Trophoblast cell (in vitro differentiated cells and primary cell): ENCODE measurements around the gene EP400.
A peak's percentile ranks its signal among the peaks of the same experiment; 100 is the strongest.
"Not testable (repeated sequence)": the region's sequence is repeated elsewhere in the genome, so short reads cannot be mapped to it uniquely, and the experiment has no call there.

Source experiments
- DNase-seq, 2 donors: peaks; one replicate each; pipeline ENCODE4 v3.0.0-alpha.2; 2016
- H2AFZ ChIP-seq: 2 replicates; pipeline ENCODE4 v1.6.1; 2013; ENCODE audit warnings: low read length, moderate library complexity, mild to moderate bottlenecking; ENCODE audit not compliant: insufficient read depth, poor library complexity
- H2AK5ac ChIP-seq: 2 replicates; pipeline ENCODE4 v1.6.1; 2013; ENCODE audit warnings: mild to moderate bottlenecking, low read length
- H2BK120ac ChIP-seq: 2 replicates; pipeline ENCODE4 v1.6.1; 2013; ENCODE audit warnings: low read length, mild to moderate bottlenecking, moderate library complexity; ENCODE audit not compliant: insufficient read depth, poor library complexity
- H2BK12ac ChIP-seq: 2 replicates; pipeline ENCODE4 v1.6.1; 2013; ENCODE audit warnings: mild to moderate bottlenecking, low read length, moderate library complexity
- H2BK5ac ChIP-seq: 2 replicates; pipeline ENCODE4 v1.6.1; 2013; ENCODE audit warnings: low read length, low read depth, moderate library complexity, mild to moderate bottlenecking; ENCODE audit not compliant: poor library complexity
- H3K14ac ChIP-seq: 2 replicates; pipeline ENCODE4 v1.6.1; 2013; ENCODE audit warnings: mild to moderate bottlenecking, low read length
- H3K18ac ChIP-seq: 2 replicates; pipeline ENCODE4 v1.6.1; 2013; ENCODE audit warnings: mild to moderate bottlenecking, low read length
- H3K23ac ChIP-seq: 2 replicates; pipeline ENCODE4 v1.6.1; 2013; ENCODE audit warnings: low read length
- H3K27ac ChIP-seq: 2 replicates; pipeline ENCODE4 v1.5.1; 2013; ENCODE audit warnings: low read depth, mild to moderate bottlenecking, inconsistent platforms, low read length, moderate library complexity
- H3K27me3 ChIP-seq: 2 replicates; pipeline ENCODE4 v1.6.1; 2013; ENCODE audit warnings: inconsistent platforms, mild to moderate bottlenecking, low read length, moderate library complexity; ENCODE audit not compliant: insufficient read depth
- H3K36me3 ChIP-seq, 2 experiments: 1 replicate in 1 of 2; 2 replicates in 1 of 2; pipeline ENCODE4 v1.6.1; 2013; ENCODE audit warnings: low read length in 2 of 2, mild to moderate bottlenecking in 2 of 2, moderate library complexity in 1 of 2; ENCODE audit not compliant: insufficient read depth in 2 of 2, control insufficient read depth in 1 of 2
- H3K4ac ChIP-seq: 2 replicates; pipeline ENCODE4 v1.6.1; 2013; ENCODE audit warnings: low read depth, mild to moderate bottlenecking, low read length, moderate library complexity
- H3K4me1 ChIP-seq, 2 experiments: 1 replicate in 1 of 2; 2 replicates in 1 of 2; pipeline ENCODE4 v1.6.1; 2013; ENCODE audit warnings: low read length in 2 of 2, mild to moderate bottlenecking in 2 of 2, moderate library complexity in 1 of 2; ENCODE audit not compliant: insufficient read depth in 2 of 2, control insufficient read depth in 1 of 2
- H3K4me2 ChIP-seq: 2 replicates; pipeline ENCODE4 v1.6.1; 2013; ENCODE audit warnings: inconsistent platforms, mild to moderate bottlenecking, low read length, moderate library complexity
- H3K4me3 ChIP-seq: 2 replicates; pipeline ENCODE4 v1.5.1; 2013; ENCODE audit warnings: mild to moderate bottlenecking, low read depth, low read length, inconsistent platforms
- H3K79me1 ChIP-seq: one replicate; pipeline ENCODE4 v1.6.1; 2013; ENCODE audit warnings: low read length
- H3K79me2 ChIP-seq: 2 replicates; pipeline ENCODE4 v1.6.1; 2013; ENCODE audit warnings: low read length, mild to moderate bottlenecking; ENCODE audit not compliant: control insufficient read depth, insufficient read depth, poor library complexity
- H3K9ac ChIP-seq: 2 replicates; pipeline ENCODE4 v1.6.1; 2013; ENCODE audit warnings: mild to moderate bottlenecking, low read length
- H3K9me3 ChIP-seq: 2 replicates; pipeline ENCODE4 v1.6.1; 2013; ENCODE audit warnings: low read depth, mild to moderate bottlenecking, control low read depth, inconsistent platforms, low read length; ENCODE audit not compliant: insufficient read depth
- H4K12ac ChIP-seq: 2 replicates; pipeline ENCODE4 v1.6.1; 2013; ENCODE audit warnings: low read depth, mild to moderate bottlenecking, low read length, moderate library complexity
- H4K8ac ChIP-seq: 2 replicates; pipeline ENCODE4 v1.6.1; 2013; ENCODE audit warnings: low read depth, mild to moderate bottlenecking, low read length, moderate library complexity
- H4K91ac ChIP-seq: one replicate; pipeline ENCODE4 v1.6.1; 2013; ENCODE audit warnings: low read depth, mild to moderate bottlenecking, low read length, moderate library complexity
- WGBS: extraction: QIAGEN DNeasy Blood & Tissue Kit; methylation state at CpG from one replicate; pipeline ENCODE4 v1.1.7; 2013; ENCODE audit warnings: missing lambda C conversion rate; ENCODE audit not compliant: insufficient read length, insufficient coverage; ENCODE audit errors: extremely low coverage; 5-methylcytosine and 5-hydroxymethylcytosine counted together

Gene EP400

GRCh38 chr12:132080515-132080914 lies 130.8 kb downstream of the EP400 start:
- peaks cover 32 to 34% of the 10 kb centered on the region in 2 experiments for H3K36me3 ChIP-seq
- WGBS, result no CpG with 5 or more reads among the region's 7 CpGs
- H3K4me2 ChIP-seq, H3K27ac ChIP-seq, H3K4ac ChIP-seq, DNase-seq, H3K4me1 ChIP-seq, H3K14ac ChIP-seq, H2BK120ac ChIP-seq, H2AFZ ChIP-seq, H2BK12ac ChIP-seq, H3K9me3 ChIP-seq, H3K27me3 ChIP-seq, H3K18ac ChIP-seq, H3K79me2 ChIP-seq, H2AK5ac ChIP-seq, H3K23ac ChIP-seq, H2BK5ac ChIP-seq, H4K8ac ChIP-seq, H3K9ac ChIP-seq, H3K4me3 ChIP-seq, H4K12ac ChIP-seq, H4K91ac ChIP-seq, H3K79me1 ChIP-seq: not testable (repeated sequence)

GRCh38 chr12:132081423-132081822 lies 131.7 kb downstream of the EP400 start:
- Histone ChIP-seq H3K14ac (no peak overlapping the region), H3K18ac (no peak overlapping the region), H2BK120ac (no peak overlapping the region), H3K27me3 (no peaks in the 10 kb centered on the region), H3K9me3 (peaks cover 2% of the 10 kb centered on the region), H2AK5ac (no peak overlapping the region), H4K8ac (no peak overlapping the region), H4K91ac (no peak overlapping the region), H3K23ac (no peak overlapping the region), H3K4ac (no peak overlapping the region), H3K79me1 (peaks cover 3% of the 10 kb centered on the region), H2BK5ac (no peak overlapping the region), H3K4me3 (no peak overlapping the region), H3K27ac (no peak overlapping the region), H3K9ac (no peak overlapping the region), H2AFZ (no peak overlapping the region), H3K36me3 (peaks cover 23 to 28% of the 10 kb centered on the region in 2 experiments), H3K4me2 (no peak overlapping the region), H3K4me1 (peaks cover 3 to 4% of the 10 kb centered on the region in 2 experiments), H3K79me2 (peaks cover 3% of the 10 kb centered on the region), H4K12ac (no peak overlapping the region), H2BK12ac (no peak overlapping the region)
- DNase-seq, result no peak
- no CpG with 5 or more reads among the region's 9 CpGs for WGBS

GRCh38 chr12:132083614-132083940 lies 133.8 kb downstream of the EP400 start:
- Histone ChIP-seq H3K9me3 (peaks cover 2% of the 10 kb centered on the region), H2AFZ (peak overlapping the region; percentile 87), H2BK12ac (no peak overlapping the region), H2BK5ac (no peak overlapping the region), H3K4me2 (peak overlapping the region; percentile 97), H4K8ac (peak overlapping the region; percentile 73), H3K27me3 (no peaks in the 10 kb centered on the region), H3K79me2 (peaks cover 3% of the 10 kb centered on the region), H3K9ac (no peak overlapping the region), H3K79me1 (peaks cover 3% of the 10 kb centered on the region), H4K12ac (peak overlapping the region; percentile 3), H3K23ac (no peak overlapping the region), H3K14ac (no peak overlapping the region), H3K36me3 (peaks cover 7 to 9% of the 10 kb centered on the region in 2 experiments), H3K18ac (no peak overlapping the region), H2BK120ac (no peak overlapping the region), H3K4ac (no peak overlapping the region), H3K4me1 (peaks cover 3 to 4% of the 10 kb centered on the region in 2 experiments), H4K91ac (no peak overlapping the region), H3K27ac (no peak overlapping the region), H3K4me3 (peak overlapping the region; percentile 58), H2AK5ac (no peak overlapping the region)
- peak in 1 of 2 donors; percentile 13 for DNase-seq
- no CpG with 5 or more reads among the region's 8 CpGs for WGBS

GRCh38 chr12:132083941-132084620 lies 134.3 kb downstream of the EP400 start:
- Histone ChIP-seq H2BK5ac (peak overlapping the region; percentile 97), H4K91ac (peak overlapping the region; percentile 98), H3K4me3 (peak overlapping the region; percentile 100), H2AK5ac (peak overlapping the region; percentile 97), H2BK12ac (no peak overlapping the region), H3K27me3 (no peaks in the 10 kb centered on the region), H3K23ac (no peak overlapping the region), H3K18ac (peak overlapping the region; percentile 100), H2BK120ac (peak overlapping the region; percentile 97), H3K9me3 (peaks cover 2% of the 10 kb centered on the region), H3K14ac (peak overlapping the region; percentile 99), H3K4ac (peak overlapping the region; percentile 88), H3K36me3 (peaks cover 6 to 8% of the 10 kb centered on the region in 2 experiments), H3K9ac (peak overlapping the region; percentile 97), H4K8ac (peak overlapping the region; percentile 99), H2AFZ (peak overlapping the region; percentile 96), H3K79me1 (peaks cover 3% of the 10 kb centered on the region), H3K4me2 (peak overlapping the region; percentile 97), H3K27ac (peak overlapping the region; percentile 92), H4K12ac (peak overlapping the region; percentile 89), H3K79me2 (peaks cover 3% of the 10 kb centered on the region), H3K4me1 (peaks cover 3 to 4% of the 10 kb centered on the region in 2 experiments)
- peak; percentile 90 to 91 for DNase-seq
- no CpG with 5 or more reads among the region's 84 CpGs for WGBS
